Trophoblast cell (in vitro differentiated cells and primary cell): Measurements from ENCODE around the gene TACR2.

Experiments
- DNase-seq, 2 donors: peaks; one replicate each; pipeline ENCODE4 v3.0.0-alpha.2; 2016
- H2AFZ ChIP-seq: 2 replicates; pipeline ENCODE4 v1.6.1; 2013; ENCODE audit warnings: low read length, moderate library complexity, mild to moderate bottlenecking; ENCODE audit not compliant: insufficient read depth, poor library complexity
- H2AK5ac ChIP-seq: 2 replicates; pipeline ENCODE4 v1.6.1; 2013; ENCODE audit warnings: mild to moderate bottlenecking, low read length
- H2BK120ac ChIP-seq: 2 replicates; pipeline ENCODE4 v1.6.1; 2013; ENCODE audit warnings: low read length, mild to moderate bottlenecking, moderate library complexity; ENCODE audit not compliant: insufficient read depth, poor library complexity
- H2BK12ac ChIP-seq: 2 replicates; pipeline ENCODE4 v1.6.1; 2013; ENCODE audit warnings: mild to moderate bottlenecking, low read length, moderate library complexity
- H2BK5ac ChIP-seq: 2 replicates; pipeline ENCODE4 v1.6.1; 2013; ENCODE audit warnings: low read length, low read depth, moderate library complexity, mild to moderate bottlenecking; ENCODE audit not compliant: poor library complexity
- H3K14ac ChIP-seq: 2 replicates; pipeline ENCODE4 v1.6.1; 2013; ENCODE audit warnings: mild to moderate bottlenecking, low read length
- H3K18ac ChIP-seq: 2 replicates; pipeline ENCODE4 v1.6.1; 2013; ENCODE audit warnings: mild to moderate bottlenecking, low read length
- H3K23ac ChIP-seq: 2 replicates; pipeline ENCODE4 v1.6.1; 2013; ENCODE audit warnings: low read length
- H3K27ac ChIP-seq: 2 replicates; pipeline ENCODE4 v1.5.1; 2013; ENCODE audit warnings: low read depth, mild to moderate bottlenecking, inconsistent platforms, low read length, moderate library complexity
- H3K27me3 ChIP-seq: 2 replicates; pipeline ENCODE4 v1.6.1; 2013; ENCODE audit warnings: inconsistent platforms, mild to moderate bottlenecking, low read length, moderate library complexity; ENCODE audit not compliant: insufficient read depth
- H3K36me3 ChIP-seq, 2 experiments: 1 replicate in 1 of 2; 2 replicates in 1 of 2; pipeline ENCODE4 v1.6.1; 2013; ENCODE audit warnings: low read length in 2 of 2, mild to moderate bottlenecking in 2 of 2, moderate library complexity in 1 of 2; ENCODE audit not compliant: insufficient read depth in 2 of 2, control insufficient read depth in 1 of 2
- H3K4ac ChIP-seq: 2 replicates; pipeline ENCODE4 v1.6.1; 2013; ENCODE audit warnings: low read depth, mild to moderate bottlenecking, low read length, moderate library complexity
- H3K4me1 ChIP-seq, 2 experiments: 1 replicate in 1 of 2; 2 replicates in 1 of 2; pipeline ENCODE4 v1.6.1; 2013; ENCODE audit warnings: low read length in 2 of 2, mild to moderate bottlenecking in 2 of 2, moderate library complexity in 1 of 2; ENCODE audit not compliant: insufficient read depth in 2 of 2, control insufficient read depth in 1 of 2
- H3K4me2 ChIP-seq: 2 replicates; pipeline ENCODE4 v1.6.1; 2013; ENCODE audit warnings: inconsistent platforms, mild to moderate bottlenecking, low read length, moderate library complexity
- H3K4me3 ChIP-seq: 2 replicates; pipeline ENCODE4 v1.5.1; 2013; ENCODE audit warnings: mild to moderate bottlenecking, low read depth, low read length, inconsistent platforms
- H3K79me1 ChIP-seq: one replicate; pipeline ENCODE4 v1.6.1; 2013; ENCODE audit warnings: low read length
- H3K79me2 ChIP-seq: 2 replicates; pipeline ENCODE4 v1.6.1; 2013; ENCODE audit warnings: low read length, mild to moderate bottlenecking; ENCODE audit not compliant: control insufficient read depth, insufficient read depth, poor library complexity
- H3K9ac ChIP-seq: 2 replicates; pipeline ENCODE4 v1.6.1; 2013; ENCODE audit warnings: mild to moderate bottlenecking, low read length
- H3K9me3 ChIP-seq: 2 replicates; pipeline ENCODE4 v1.6.1; 2013; ENCODE audit warnings: low read depth, mild to moderate bottlenecking, control low read depth, inconsistent platforms, low read length; ENCODE audit not compliant: insufficient read depth
- H4K12ac ChIP-seq: 2 replicates; pipeline ENCODE4 v1.6.1; 2013; ENCODE audit warnings: low read depth, mild to moderate bottlenecking, low read length, moderate library complexity
- H4K8ac ChIP-seq: 2 replicates; pipeline ENCODE4 v1.6.1; 2013; ENCODE audit warnings: low read depth, mild to moderate bottlenecking, low read length, moderate library complexity
- H4K91ac ChIP-seq: one replicate; pipeline ENCODE4 v1.6.1; 2013; ENCODE audit warnings: low read depth, mild to moderate bottlenecking, low read length, moderate library complexity
- WGBS: extraction: QIAGEN DNeasy Blood & Tissue Kit; methylation state at CpG from one replicate; pipeline ENCODE4 v1.1.7; 2013; ENCODE audit warnings: missing lambda C conversion rate; ENCODE audit not compliant: insufficient read length, insufficient coverage; ENCODE audit errors: extremely low coverage; 5-methylcytosine and 5-hydroxymethylcytosine counted together

Gene TACR2

DNA sequence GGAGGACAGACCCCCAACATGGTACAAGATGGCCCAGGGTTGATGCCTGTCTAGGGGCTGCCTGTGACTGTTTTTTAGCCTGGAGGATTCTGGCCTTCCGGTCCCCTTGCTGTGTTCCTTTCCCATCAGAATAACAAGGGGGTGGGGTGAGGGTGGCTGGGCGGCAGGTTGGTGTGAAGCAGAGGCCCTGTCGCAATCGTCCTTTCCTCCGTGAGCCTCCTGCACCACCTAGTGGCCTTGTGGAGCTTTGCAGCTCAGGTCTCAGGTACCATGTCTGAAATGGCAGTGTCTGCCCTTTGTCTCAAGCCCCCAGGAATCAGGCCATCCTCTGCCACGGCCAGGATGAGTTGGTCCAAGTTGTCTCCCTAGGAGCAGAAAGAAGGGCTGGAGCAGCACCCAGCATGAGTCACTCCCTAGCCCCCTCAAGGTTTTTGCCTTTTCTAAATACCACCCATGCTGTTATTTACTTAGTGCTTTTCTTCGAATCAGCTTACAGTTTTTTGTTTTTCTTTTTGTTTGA lies 24.2 kb downstream of the TACR2 start:
- Histone ChIP-seq H3K18ac (no peak overlapping the region), H3K36me3 (peaks cover 39 to 55% of the 10 kb centered on the region in 2 experiments), H3K9ac (no peak overlapping the region), H2AK5ac (no peak overlapping the region), H3K23ac (no peak overlapping the region), H2BK120ac (no peak overlapping the region), H4K8ac (peak overlapping the region; percentile 43), H3K27ac (no peak overlapping the region), H2BK12ac (peak overlapping the region; percentile 10), H4K91ac (peak overlapping the region; percentile 52), H3K4me2 (no peak overlapping the region), H3K4me3 (no peak overlapping the region), H2AFZ (no peak overlapping the region), H3K4me1 (no peaks in the 10 kb centered on the region), H4K12ac (no peak overlapping the region), H3K9me3 (peaks cover 1% of the 10 kb centered on the region), H3K14ac (no peak overlapping the region), H3K79me2 (no peaks in the 10 kb centered on the region), H3K4ac (no peak overlapping the region), H2BK5ac (no peak overlapping the region), H3K79me1 (no peaks in the 10 kb centered on the region), H3K27me3 (no peaks in the 10 kb centered on the region)
- no CpG with 5 or more reads among the region's 7 CpGs for WGBS
- DNase-seq = peak; percentile 79 to 95

DNA sequence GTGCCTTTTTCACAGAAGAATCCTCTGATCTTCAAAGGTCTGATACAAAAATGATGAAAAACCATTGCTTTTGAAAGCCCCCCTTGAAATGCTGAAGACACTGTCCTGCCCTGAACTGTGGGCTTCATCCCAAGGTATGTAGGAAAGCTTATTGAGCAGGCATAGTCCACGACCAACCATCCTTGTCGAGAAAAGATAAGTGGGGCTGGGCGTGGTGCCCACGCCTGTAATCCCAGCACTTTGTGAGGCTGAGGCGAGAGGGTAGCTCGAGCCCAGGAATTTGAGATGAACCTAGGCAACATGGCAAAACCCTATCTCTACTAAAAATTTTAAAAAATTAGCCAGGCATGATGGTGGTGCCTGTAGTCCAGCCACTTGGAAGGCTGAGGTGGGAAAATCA lies 25.6 kb downstream of the TACR2 start:
- no CpG with 5 or more reads among the region's 6 CpGs for WGBS
- no peak overlapping the region for H3K18ac ChIP-seq
- H4K12ac ChIP-seq = no peak overlapping the region

GRCh38 chr10:69389827-69390490 lies 26.8 kb downstream of the TACR2 start:
- Histone ChIP-seq H4K91ac (no peak overlapping the region), H3K4me1 (peaks cover 0 to 4% of the 10 kb centered on the region in 2 experiments), H3K27ac (no peak overlapping the region), H2BK120ac (no peak overlapping the region), H3K36me3 (peaks cover 38 to 60% of the 10 kb centered on the region in 2 experiments), H3K4me3 (no peak overlapping the region), H3K4ac (no peak overlapping the region), H4K8ac (no peak overlapping the region), H2BK5ac (no peak overlapping the region), H3K9me3 (peaks cover 1% of the 10 kb centered on the region), H3K23ac (no peak overlapping the region), H3K79me2 (no peaks in the 10 kb centered on the region), H2AK5ac (no peak overlapping the region), H4K12ac (no peak overlapping the region), H3K9ac (no peak overlapping the region), H3K4me2 (no peak overlapping the region), H3K27me3 (no peaks in the 10 kb centered on the region), H2BK12ac (no peak overlapping the region), H3K14ac (no peak overlapping the region), H2AFZ (no peak overlapping the region), H3K18ac (no peak overlapping the region), H3K79me1 (no peaks in the 10 kb centered on the region)
- no peak for DNase-seq
- WGBS = no CpG with 5 or more reads among the region's 8 CpGs

More for the DNA sequence above, 25.6 kb downstream of the TACR2 start:
- DNase-seq = peak in 1 of 2 donors; percentile 47
- peaks cover 41 to 57% of the 10 kb centered on the region in 2 experiments for H3K36me3 ChIP-seq
- H2AK5ac ChIP-seq = no peak overlapping the region
- H3K23ac ChIP-seq = no peak overlapping the region
- no peak overlapping the region for H2BK5ac ChIP-seq
- H2BK120ac ChIP-seq = no peak overlapping the region
- H4K91ac ChIP-seq = no peak overlapping the region
- H3K27me3 ChIP-seq = no peaks in the 10 kb centered on the region
- no peak overlapping the region for H3K4me2 ChIP-seq
- no peak overlapping the region for H4K8ac ChIP-seq
- H2AFZ ChIP-seq = no peak overlapping the region
- H2BK12ac ChIP-seq = no peak overlapping the region
- no peaks in the 10 kb centered on the region for H3K4me1 ChIP-seq
- no peaks in the 10 kb centered on the region for H3K79me2 ChIP-seq
- no peaks in the 10 kb centered on the region for H3K79me1 ChIP-seq
- H3K4me3 ChIP-seq = no peak overlapping the region
- H3K27ac ChIP-seq = no peak overlapping the region
- H3K4ac ChIP-seq = no peak overlapping the region
- peaks cover 1% of the 10 kb centered on the region for H3K9me3 ChIP-seq
- no peak overlapping the region for H3K9ac ChIP-seq
- H3K14ac ChIP-seq = no peak overlapping the region

DNA sequence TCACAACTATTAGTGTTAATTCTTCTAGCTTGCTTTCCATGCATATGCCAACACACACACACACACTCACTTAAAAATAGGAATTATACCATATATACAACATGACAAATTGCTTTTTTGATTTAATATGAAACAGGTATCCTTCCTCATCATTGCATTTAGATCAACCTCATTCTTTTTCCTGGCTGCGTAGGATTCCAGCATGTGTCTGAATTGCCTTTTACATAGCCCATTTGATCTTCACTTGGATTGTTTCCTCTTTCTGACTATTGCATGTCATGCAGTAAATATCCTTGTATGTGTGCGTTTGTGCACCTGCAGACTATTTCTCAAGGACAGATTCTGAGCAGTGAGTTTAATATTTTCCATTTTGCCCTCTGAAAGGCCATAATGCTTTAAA lies 28.2 kb downstream of the TACR2 start:
- no peak overlapping the region for H2AFZ ChIP-seq
- H3K4me2 ChIP-seq = no peak overlapping the region
- H3K4me3 ChIP-seq = no peak overlapping the region
- no peak overlapping the region for H3K27ac ChIP-seq
- H3K27me3 ChIP-seq = no peaks in the 10 kb centered on the region
- no peak overlapping the region for H4K12ac ChIP-seq
- H3K18ac ChIP-seq = no peak overlapping the region
- H3K36me3 ChIP-seq = peaks cover 43 to 62% of the 10 kb centered on the region in 2 experiments
- H3K4me1 ChIP-seq = peaks cover 0 to 6% of the 10 kb centered on the region in 2 experiments
- no peak overlapping the region for H3K9ac ChIP-seq
- H2BK5ac ChIP-seq = no peak overlapping the region
- H3K79me1 ChIP-seq = no peaks in the 10 kb centered on the region
- no CpG with 5 or more reads among the region's 2 CpGs for WGBS
- no peak overlapping the region for H2BK120ac ChIP-seq
- no peak overlapping the region for H3K23ac ChIP-seq
- no peak overlapping the region for H3K4ac ChIP-seq
- peaks cover 1% of the 10 kb centered on the region for H3K9me3 ChIP-seq
- no peak overlapping the region for H4K8ac ChIP-seq
- no peaks in the 10 kb centered on the region for H3K79me2 ChIP-seq
- H2AK5ac ChIP-seq = no peak overlapping the region
- no peak overlapping the region for H3K14ac ChIP-seq
- H2BK12ac ChIP-seq = no peak overlapping the region
- H4K91ac ChIP-seq = no peak overlapping the region
- no peak for DNase-seq
